Camera-type eye (tissue), 1 donor: ENCODE data around the gene REXO5. TPM values are rescaled to one million over a fixed set of nuclear protein-coding genes. Genes with fewer than 3 reads are reported as not detected.

Source experiments
- total RNA-seq: library from RNA; depleted of rRNA; stranded (reverse); fragments of >200 nt; gene quantifications from one replicate; pipeline ENCODE4 v1.2.3, GENCODE V29; 2014

REXO5 gene, protein sequence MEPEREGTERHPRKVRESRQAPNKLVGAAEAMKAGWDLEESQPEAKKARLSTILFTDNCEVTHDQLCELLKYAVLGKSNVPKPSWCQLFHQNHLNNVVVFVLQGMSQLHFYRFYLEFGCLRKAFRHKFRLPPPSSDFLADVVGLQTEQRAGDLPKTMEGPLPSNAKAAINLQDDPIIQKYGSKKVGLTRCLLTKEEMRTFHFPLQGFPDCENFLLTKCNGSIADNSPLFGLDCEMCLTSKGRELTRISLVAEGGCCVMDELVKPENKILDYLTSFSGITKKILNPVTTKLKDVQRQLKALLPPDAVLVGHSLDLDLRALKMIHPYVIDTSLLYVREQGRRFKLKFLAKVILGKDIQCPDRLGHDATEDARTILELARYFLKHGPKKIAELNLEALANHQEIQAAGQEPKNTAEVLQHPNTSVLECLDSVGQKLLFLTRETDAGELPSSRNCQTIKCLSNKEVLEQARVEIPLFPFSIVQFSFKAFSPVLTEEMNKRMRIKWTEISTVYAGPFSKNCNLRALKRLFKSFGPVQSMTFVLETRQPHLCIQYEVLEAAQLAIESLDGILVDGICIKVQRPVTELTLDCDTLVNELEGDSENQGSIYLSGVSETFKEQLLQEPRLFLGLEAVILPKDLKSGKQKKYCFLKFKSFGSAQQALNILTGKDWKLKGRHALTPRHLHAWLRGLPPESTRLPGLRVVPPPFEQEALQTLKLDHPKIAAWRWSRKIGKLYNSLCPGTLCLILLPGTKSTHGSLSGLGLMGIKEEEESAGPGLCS
- 9.1 TPM for total RNA-seq

DNA sequence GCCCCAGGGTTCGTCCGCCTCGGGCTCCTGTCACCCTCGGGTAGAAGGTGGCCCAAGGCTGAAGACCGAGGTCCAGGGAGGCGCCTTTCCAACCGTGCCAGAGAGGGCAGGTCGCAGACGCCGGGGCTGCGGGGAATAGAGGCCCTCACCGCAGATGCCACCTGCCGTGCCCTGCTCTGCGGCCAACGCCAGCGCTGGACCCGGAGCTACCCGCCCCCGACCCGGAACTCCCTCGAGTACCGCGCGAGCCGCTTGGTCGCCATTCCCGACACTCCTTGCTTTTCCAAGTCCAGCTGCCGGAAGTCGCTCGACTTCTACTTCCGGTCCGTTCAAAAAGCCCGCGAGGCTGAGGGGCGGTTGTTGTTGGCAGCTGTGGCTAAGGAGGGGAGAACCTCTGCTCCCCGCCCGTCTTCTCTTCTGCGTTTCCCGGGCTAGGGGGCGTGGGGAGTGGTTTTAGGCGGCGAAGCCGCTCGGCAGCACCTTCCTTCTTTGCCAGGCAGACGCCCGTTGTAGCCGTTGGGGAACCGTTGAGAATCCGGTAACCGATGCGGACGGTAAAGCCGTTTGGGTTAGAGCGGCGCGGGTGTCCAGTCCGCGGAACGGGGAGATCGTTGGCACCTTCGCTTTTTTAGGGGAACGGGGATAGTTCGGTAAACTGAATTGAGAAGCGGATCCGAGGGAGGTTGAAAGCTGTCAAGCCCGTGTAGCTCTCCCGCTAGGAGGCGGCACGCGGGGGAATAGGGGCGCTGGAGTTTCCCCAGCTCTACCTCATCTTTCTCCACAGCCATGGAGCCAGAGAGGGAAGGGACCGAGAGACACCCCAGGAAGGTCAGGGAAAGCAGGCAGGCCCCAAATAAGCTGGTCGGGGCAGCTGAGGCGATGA lies at the start of gene REXO5, which contains the start of gene ERI2:
Gene REXO5 (plus strand): TSS at position 360 of the 883 bp plus-strand sequence. CDS start 427 bp downstream, at position 787.
Gene ERI2 (minus strand): TSS at position 305 of the 883 bp plus-strand sequence. CDS start 42 bp downstream, at position 263.

DNA sequence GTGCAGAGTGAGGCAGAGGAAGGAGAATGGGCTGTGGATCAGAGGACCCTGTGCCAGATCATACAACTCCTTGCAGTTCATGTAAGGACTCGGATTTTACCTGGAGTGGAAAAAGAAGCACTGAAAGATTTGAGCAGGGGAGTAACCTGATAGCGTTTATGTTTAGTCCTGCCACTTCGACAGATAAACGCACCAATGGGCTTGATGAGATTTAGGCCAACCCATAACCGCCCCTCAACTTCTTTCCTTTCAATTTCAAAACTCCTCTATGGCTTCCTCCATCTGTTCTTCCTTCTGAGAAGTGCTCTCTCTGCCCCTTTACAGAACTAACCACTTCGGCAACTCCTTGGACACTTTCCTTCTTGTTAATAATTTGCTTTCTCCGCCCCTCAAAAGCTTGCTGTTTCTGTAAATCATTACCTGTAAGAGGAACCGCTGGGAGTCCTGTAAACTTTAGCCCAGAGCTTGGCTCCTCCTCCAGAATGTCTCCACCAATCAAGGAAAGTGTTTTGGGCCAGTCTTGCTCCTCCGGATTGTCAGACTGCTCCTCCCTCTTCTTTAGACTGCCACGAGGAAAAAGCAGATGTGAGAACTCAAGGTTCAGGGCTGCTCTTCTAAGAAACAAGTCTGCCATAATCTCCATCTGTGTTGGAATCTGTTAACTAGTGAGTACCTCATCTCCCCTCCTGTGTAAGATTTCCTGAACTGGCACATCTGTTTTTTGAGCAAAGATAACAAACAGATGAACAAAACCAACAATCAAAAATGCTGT lies 42.7 kb upstream of the REXO5 start, which contains the start of gene ACSM3:
Gene ACSM3 (plus strand): TSS at position 554 of the 772 bp plus-strand sequence. CDS start 6,021 bp downstream, outside the sequence.

Other genes starting within 250 kb of the REXO5 start
- not detected for gene ACSM2B, start 230.2 kb upstream of the REXO5 start, total RNA-seq
- gene ACSM1, start 108.8 kb upstream of the REXO5 start, total RNA-seq: 0.60 TPM
- 90.2 TPM for gene THUMPD1, start 64.7 kb upstream of the REXO5 start, total RNA-seq
- 2.0 TPM for gene ACSM3, start 42.5 kb upstream of the REXO5 start, total RNA-seq
- gene ERI2, start 55 bp upstream of the REXO5 start, total RNA-seq: 32.7 TPM
- 29.6 TPM for gene DCUN1D3, start 93.8 kb downstream of the REXO5 start, total RNA-seq
- gene LYRM1, start 94.2 kb downstream of the REXO5 start, total RNA-seq: 57.5 TPM